ENCODE measurements around the gene CRACR2A.

The CRACR2A gene

GRCh38 chr12:3576891-3577290 lies 176.0 kb downstream of the CRACR2A start:
- FAIRE-seq (no peak), DNase-seq (ENCODE audit: insufficient read length, low spot score) (no peak)

- no peak for DNase-seq (ENCODE audit: insufficient read length, low spot score)
- no peak for FAIRE-seq
Observed at GRCh38 chr12:3574986-3575385, 177.9 kb downstream of the CRACR2A start.

GRCh38 chr12:3572560-3572959 lies 180.3 kb downstream of the CRACR2A start:
- no peak for DNase-seq (ENCODE audit: insufficient read length, low spot score)
- FAIRE-seq: no peak

- DNase-seq (ENCODE audit: insufficient read length, low spot score): no peak
- FAIRE-seq: no peak
Observed at GRCh38 chr12:3571724-3572123, 181.2 kb downstream of the CRACR2A start.

- no peak for FAIRE-seq
- DNase-seq (ENCODE audit: insufficient read length, low spot score): no peak
Observed at GRCh38 chr12:3571323-3571722, 181.6 kb downstream of the CRACR2A start.

GRCh38 chr12:3568695-3569094 lies 184.2 kb downstream of the CRACR2A start:
- DNase-seq (ENCODE audit: insufficient read length, low spot score) (no peak), FAIRE-seq (no peak)

GRCh38 chr12:3565985-3566384 lies 186.9 kb downstream of the CRACR2A start:
- DNase-seq (ENCODE audit: insufficient read length, low spot score) (no peak), FAIRE-seq (no peak)

Measured in HTR-8/SVneo (cell line).